Measurements from ENCODE around the gene CACNA2D2.

CACNA2D2 gene

GRCh38 chr3:50454481-50455070 is 48.9 kb downstream of the CACNA2D2 start:
- no peak for DNase-seq

GRCh38 chr3:50453907-50454306 is 49.5 kb downstream of the CACNA2D2 start:
- DNase-seq = no peak

- peak; percentile 83 for DNase-seq
Measured at GRCh38 chr3:50450209-50450921, 53.1 kb downstream of the CACNA2D2 start.

GRCh38 chr3:50448752-50449539 is 54.5 kb downstream of the CACNA2D2 start:
- DNase-seq = no peak

- no peak for DNase-seq
Measured at GRCh38 chr3:50447290-50447840, 56.1 kb downstream of the CACNA2D2 start.

GRCh38 chr3:50445919-50446318 is 57.5 kb downstream of the CACNA2D2 start:
- no peak for DNase-seq

- DNase-seq = no peak
Measured at GRCh38 chr3:50444782-50445181, 58.7 kb downstream of the CACNA2D2 start.

GRCh38 chr3:50444213-50444612 is 59.2 kb downstream of the CACNA2D2 start:
- no peak for DNase-seq

GRCh38 chr3:50442945-50443579 is 60.4 kb downstream of the CACNA2D2 start:
- peak; percentile 73 for DNase-seq

GRCh38 chr3:50441424-50442217 is 61.8 kb downstream of the CACNA2D2 start:
- no peak for DNase-seq

GRCh38 chr3:50436114-50436674 is 67.2 kb downstream of the CACNA2D2 start:
- DNase-seq = peak; percentile 74

GRCh38 chr3:50435371-50436113 is 67.9 kb downstream of the CACNA2D2 start:
- no peak for DNase-seq

- no peak for DNase-seq
Measured at GRCh38 chr3:50433954-50434353, 69.5 kb downstream of the CACNA2D2 start.

GRCh38 chr3:50430950-50431435 is 72.4 kb downstream of the CACNA2D2 start:
- no peak for DNase-seq

- DNase-seq = no peak
Measured at GRCh38 chr3:50430191-50430590, 73.2 kb downstream of the CACNA2D2 start.

- no peak for DNase-seq
Measured at GRCh38 chr3:50428007-50428633, 75.3 kb downstream of the CACNA2D2 start.

- no peak for DNase-seq
Measured at GRCh38 chr3:50427217-50427616, 76.2 kb downstream of the CACNA2D2 start.

GRCh38 chr3:50425911-50426310 is 77.5 kb downstream of the CACNA2D2 start:
- DNase-seq = no peak

- DNase-seq = no peak
Measured at GRCh38 chr3:50423543-50423942, 79.9 kb downstream of the CACNA2D2 start.

GRCh38 chr3:50422153-50422552 is 81.3 kb downstream of the CACNA2D2 start:
- DNase-seq = no peak

Measured in femur (tissue), 1 donor.